HepG2 (cell line): Measurements from ENCODE around the gene ANXA6. TPM values are rescaled to one million over a fixed set of nuclear protein-coding genes. Genes with fewer than 3 reads are reported as not detected.

Source experiments
- DMAP1 ChIP-seq: IDR thresholded peaks from 2 replicates; pipeline ENCODE4 v1.6.1; 2016
- EZH2 ChIP-seq: conservative IDR thresholded peaks from 2 replicates; pipeline ENCODE4 v1.6.1; 2012; ENCODE audit warnings: mild to moderate bottlenecking, low read depth, low read length, moderate library complexity
- FOSL1 ChIP-seq: sonication (generic); formaldehyde crosslinking; IDR thresholded peaks from 2 replicates; pipeline ENCODE4 v1.9.0; 2021; ENCODE audit warnings: missing genetic modification reagents, borderline replicate concordance
- FOXK2 ChIP-seq: fragments of 450-650 bp; IDR thresholded peaks from 2 replicates; pipeline ENCODE4 v1.6.1; 2016
- FOXP1 ChIP-seq, 2 experiments: fragments of 450-650 bp in 1 of 2; IDR thresholded peaks; 2 replicates each; pipeline ENCODE4 v1.6.1; 2017 to 2018; ENCODE audit warnings: antibody characterized with exemption in 1 of 2
- FOXP4 ChIP-seq: sonication (generic); formaldehyde crosslinking; IDR thresholded peaks from 2 replicates; pipeline ENCODE4 v1.4.0; 2020; ENCODE audit warnings: missing genetic modification reagents
- KDM2A ChIP-seq: sonication (generic); formaldehyde crosslinking; IDR thresholded peaks from 2 replicates; pipeline ENCODE4 v1.4.0; 2020; ENCODE audit warnings: low read depth, missing genetic modification reagents, borderline replicate concordance
- PPARG ChIP-seq: conservative IDR thresholded peaks from 2 replicates; pipeline ENCODE4 v1.6.1; 2016; ENCODE audit warnings: missing biosample characterization, missing genetic modification reagents
- RNF2 ChIP-seq: fragments of 450-650 bp; conservative IDR thresholded peaks from 2 replicates; pipeline ENCODE4 v1.6.1; 2016; ENCODE audit warnings: low read depth
- SKIL ChIP-seq: sonication (generic); formaldehyde crosslinking; IDR thresholded peaks from 2 replicates; pipeline ENCODE4 v1.8.0; 2022; ENCODE audit warnings: missing genetic modification reagents, mild to moderate bottlenecking, moderate library complexity, borderline replicate concordance
- ZBTB46 ChIP-seq: sonication (generic); formaldehyde crosslinking; IDR thresholded peaks from 2 replicates; pipeline ENCODE4 v1.4.0; 2020; ENCODE audit warnings: mild to moderate bottlenecking, missing genetic modification reagents, borderline replicate concordance
- ZBTB49 ChIP-seq: sonication (generic); formaldehyde crosslinking; IDR thresholded peaks from 2 replicates; pipeline ENCODE4 v1.4.0; 2020; ENCODE audit warnings: missing genetic modification reagents, borderline replicate concordance
- ZFP91 ChIP-seq: sonication (generic); formaldehyde crosslinking; IDR thresholded peaks from 2 replicates; pipeline ENCODE4 v1.9.0; 2022; ENCODE audit warnings: missing genetic modification reagents, mild to moderate bottlenecking, borderline replicate concordance
- ZFYVE20 ChIP-seq: sonication (generic); formaldehyde crosslinking; IDR thresholded peaks from 2 replicates; pipeline ENCODE4 v1.8.0; 2023; ENCODE audit warnings: low read depth, mild to moderate bottlenecking, moderate library complexity, missing genetic modification reagents, borderline replicate concordance
- ZNF326 ChIP-seq: sonication (generic); formaldehyde crosslinking; IDR thresholded peaks from 2 replicates; pipeline ENCODE4 v1.4.0; 2020; ENCODE audit warnings: missing genetic modification reagents, borderline replicate concordance
- ZNF570 ChIP-seq: sonication (generic); formaldehyde crosslinking; IDR thresholded peaks from 2 replicates; pipeline ENCODE4 v1.4.0; 2020; ENCODE audit warnings: mild to moderate bottlenecking, missing genetic modification reagents, borderline replicate concordance
- ZNF644 ChIP-seq: IDR thresholded peaks from 2 replicates; pipeline ENCODE4 v1.6.1; 2016; ENCODE audit warnings: low read depth
- ZNF670 ChIP-seq: sonication (generic); formaldehyde crosslinking; IDR thresholded peaks from 2 replicates; pipeline ENCODE4 v1.8.0; 2022; ENCODE audit warnings: mild to moderate bottlenecking, missing genetic modification reagents, borderline replicate concordance
- ZNF773 ChIP-seq: sonication (generic); formaldehyde crosslinking; IDR thresholded peaks from 2 replicates; pipeline ENCODE4 v1.4.0; 2020; ENCODE audit warnings: missing genetic modification reagents, borderline replicate concordance
- polyA plus RNA-seq, 8 experiments: library from polyadenylated mRNA; depleted of rRNA in 3 of 8; stranded (reverse) in 7 of 8; unstranded in 1 of 8; fragments of >200 nt; fragmentation: Illumina TruSeq in 4 of 8; extraction: Trizol in 4 of 8; gene quantifications; 2 replicates each; pipeline versions ENCODE4 v1.2.1 to v1.2.3, GENCODE V29; 2011 to 2016; ENCODE audit warnings: low read depth in 4 of 8, missing spikeins in 1 of 8, mixed read lengths in 1 of 8; ENCODE audit not compliant: insufficient read depth in 1 of 8
- total RNA-seq, 5 experiments: library from RNA; depleted of rRNA; stranded (reverse); fragments of >200 nt; fragmentation: Illumina TruSeq; extraction: Trizol; gene quantifications; 2 replicates each; pipeline ENCODE4 v1.2.3, GENCODE V29; 2016; ENCODE audit warnings: low read depth in 1 of 5

The ANXA6 gene
- total and polyA plus RNA-seq, 2 of the 13 experiments (the other 11 are each of a cell fraction or from before 2014, with no cell fraction given), result 103 to 125 TPM

- 0 out of 2 replicates have a peak, but pooled peaks have one; percentile 43 for TF ChIP-seq ZNF670 (CRISPR knock-in tag)
- TF ChIP-seq ZBTB46 (CRISPR knock-in tag), result no peak
- no peak for TF ChIP-seq ZNF326 (CRISPR knock-in tag)
- no peak for TF ChIP-seq FOXP4
- no peak for TF ChIP-seq ZFYVE20 (CRISPR knock-in tag)
- TF ChIP-seq SKIL, result no peak
- no peak for TF ChIP-seq ZNF570 (CRISPR knock-in tag)
- no peak for TF ChIP-seq FOXP1 (IDR thresholded peaks at IDR 0.05)
- no peak for TF ChIP-seq FOXP1 (CRISPR knock-in tag; IDR thresholded peaks at IDR 0.05)
- 0 out of 2 replicates have a peak, but pooled peaks have one; percentile 7 for TF ChIP-seq ZNF644 (CRISPR knock-in tag)
- no peak for TF ChIP-seq FOSL1 (CRISPR knock-in tag)
- no peak for TF ChIP-seq RNF2
- TF ChIP-seq KDM2A (CRISPR knock-in tag), result peak; percentile 65; the same call in 1 of the 2 replicates
- peak; percentile 59 for TF ChIP-seq DMAP1 (CRISPR knock-in tag)
- no peak for TF ChIP-seq FOXK2
- TF ChIP-seq PPARG (CRISPR knock-in tag), result no peak
- no peak for TF ChIP-seq EZH2
- TF ChIP-seq ZBTB49 (CRISPR knock-in tag), result no peak
- no peak for TF ChIP-seq ZNF773 (CRISPR knock-in tag)
- TF ChIP-seq ZFP91 (CRISPR knock-in tag), result peak; percentile 80; the same call in 1 of the 2 replicates
Measured at GRCh38 chr5:151157426-151158286, at the start of gene ANXA6 (continued).
